H1 (cell line): ENCODE measurements around the gene AP1S1. TPM values are rescaled to one million over a fixed set of nuclear protein-coding genes. Genes with fewer than 3 reads are reported as not detected.

Source experiments
- E2F6 ChIP-seq: IDR thresholded peaks from 2 replicates; pipeline ENCODE4 v1.6.1; 2012; ENCODE audit warnings: inconsistent platforms
- EZH2 ChIP-seq: fragments of 200-600 bp; sonication (generic); IDR thresholded peaks from 2 replicates; pipeline ENCODE4 v1.7.1; 2012; ENCODE audit warnings: low read depth, mild to moderate bottlenecking, moderate library complexity, low read length, inconsistent platforms; ENCODE audit not compliant: severe bottlenecking
- polyA plus RNA-seq, 7 experiments: library from polyadenylated mRNA; depleted of rRNA in 3 of 7; stranded (reverse) in 5 of 7; unstranded in 2 of 7; fragments of >200 nt in 5 of 7; fragments of 200-250 nt in 2 of 7; gene quantifications; 1 replicate in 5 of 7; 2 replicates in 1 of 7; 4 replicates in 1 of 7; pipeline versions ENCODE4 v1.2.1 to v1.2.3, GENCODE V29; 2011 to 2013; ENCODE audit warnings: missing spikeins in 2 of 7, mixed read lengths in 2 of 7
- total RNA-seq: library from RNA; stranded (reverse); fragmentation: NEBNext Ultra II Directional; extraction: Animal tissue kit (Norgen Biotek cat#: 25700); gene quantifications from 2 replicates; pipeline ENCODE4 v1.2.1, GENCODE V29; 2021

AP1S1 gene
- total and polyA plus RNA-seq, 2 of the 8 experiments (the other 6 are each of a cell fraction or from before 2014, with no cell fraction given) = 56.1 to 59.3 TPM

- TF ChIP-seq E2F6 (peak; percentile 55; the same call in 1 of the 2 replicates), EZH2 (peak; percentile 72)
These were observed 18.8 kb downstream of the AP1S1 start (continued) for GRCh38 chr7:101172854-101173751.
